Trophoblast cell (in vitro differentiated cells and primary cell): ENCODE data around the gene TAF11.

ENCODE experiments used
- DNase-seq, 2 donors: peaks; one replicate each; pipeline ENCODE4 v3.0.0-alpha.2; 2016
- H2AFZ ChIP-seq: 2 replicates; pipeline ENCODE4 v1.6.1; 2013; ENCODE audit warnings: low read length, moderate library complexity, mild to moderate bottlenecking; ENCODE audit not compliant: insufficient read depth, poor library complexity
- H2AK5ac ChIP-seq: 2 replicates; pipeline ENCODE4 v1.6.1; 2013; ENCODE audit warnings: mild to moderate bottlenecking, low read length
- H2BK120ac ChIP-seq: 2 replicates; pipeline ENCODE4 v1.6.1; 2013; ENCODE audit warnings: low read length, mild to moderate bottlenecking, moderate library complexity; ENCODE audit not compliant: insufficient read depth, poor library complexity
- H2BK12ac ChIP-seq: 2 replicates; pipeline ENCODE4 v1.6.1; 2013; ENCODE audit warnings: mild to moderate bottlenecking, low read length, moderate library complexity
- H2BK5ac ChIP-seq: 2 replicates; pipeline ENCODE4 v1.6.1; 2013; ENCODE audit warnings: low read length, low read depth, moderate library complexity, mild to moderate bottlenecking; ENCODE audit not compliant: poor library complexity
- H3K14ac ChIP-seq: 2 replicates; pipeline ENCODE4 v1.6.1; 2013; ENCODE audit warnings: mild to moderate bottlenecking, low read length
- H3K18ac ChIP-seq: 2 replicates; pipeline ENCODE4 v1.6.1; 2013; ENCODE audit warnings: mild to moderate bottlenecking, low read length
- H3K23ac ChIP-seq: 2 replicates; pipeline ENCODE4 v1.6.1; 2013; ENCODE audit warnings: low read length
- H3K27ac ChIP-seq: 2 replicates; pipeline ENCODE4 v1.5.1; 2013; ENCODE audit warnings: low read depth, mild to moderate bottlenecking, inconsistent platforms, low read length, moderate library complexity
- H3K27me3 ChIP-seq: 2 replicates; pipeline ENCODE4 v1.6.1; 2013; ENCODE audit warnings: inconsistent platforms, mild to moderate bottlenecking, low read length, moderate library complexity; ENCODE audit not compliant: insufficient read depth
- H3K36me3 ChIP-seq, 2 experiments: 1 replicate in 1 of 2; 2 replicates in 1 of 2; pipeline ENCODE4 v1.6.1; 2013; ENCODE audit warnings: low read length in 2 of 2, mild to moderate bottlenecking in 2 of 2, moderate library complexity in 1 of 2; ENCODE audit not compliant: insufficient read depth in 2 of 2, control insufficient read depth in 1 of 2
- H3K4ac ChIP-seq: 2 replicates; pipeline ENCODE4 v1.6.1; 2013; ENCODE audit warnings: low read depth, mild to moderate bottlenecking, low read length, moderate library complexity
- H3K4me1 ChIP-seq, 2 experiments: 1 replicate in 1 of 2; 2 replicates in 1 of 2; pipeline ENCODE4 v1.6.1; 2013; ENCODE audit warnings: low read length in 2 of 2, mild to moderate bottlenecking in 2 of 2, moderate library complexity in 1 of 2; ENCODE audit not compliant: insufficient read depth in 2 of 2, control insufficient read depth in 1 of 2
- H3K4me2 ChIP-seq: 2 replicates; pipeline ENCODE4 v1.6.1; 2013; ENCODE audit warnings: inconsistent platforms, mild to moderate bottlenecking, low read length, moderate library complexity
- H3K4me3 ChIP-seq: 2 replicates; pipeline ENCODE4 v1.5.1; 2013; ENCODE audit warnings: mild to moderate bottlenecking, low read depth, low read length, inconsistent platforms
- H3K79me1 ChIP-seq: one replicate; pipeline ENCODE4 v1.6.1; 2013; ENCODE audit warnings: low read length
- H3K79me2 ChIP-seq: 2 replicates; pipeline ENCODE4 v1.6.1; 2013; ENCODE audit warnings: low read length, mild to moderate bottlenecking; ENCODE audit not compliant: control insufficient read depth, insufficient read depth, poor library complexity
- H3K9ac ChIP-seq: 2 replicates; pipeline ENCODE4 v1.6.1; 2013; ENCODE audit warnings: mild to moderate bottlenecking, low read length
- H3K9me3 ChIP-seq: 2 replicates; pipeline ENCODE4 v1.6.1; 2013; ENCODE audit warnings: low read depth, mild to moderate bottlenecking, control low read depth, inconsistent platforms, low read length; ENCODE audit not compliant: insufficient read depth
- H4K12ac ChIP-seq: 2 replicates; pipeline ENCODE4 v1.6.1; 2013; ENCODE audit warnings: low read depth, mild to moderate bottlenecking, low read length, moderate library complexity
- H4K8ac ChIP-seq: 2 replicates; pipeline ENCODE4 v1.6.1; 2013; ENCODE audit warnings: low read depth, mild to moderate bottlenecking, low read length, moderate library complexity
- H4K91ac ChIP-seq: one replicate; pipeline ENCODE4 v1.6.1; 2013; ENCODE audit warnings: low read depth, mild to moderate bottlenecking, low read length, moderate library complexity
- WGBS: extraction: QIAGEN DNeasy Blood & Tissue Kit; methylation state at CpG from one replicate; pipeline ENCODE4 v1.1.7; 2013; ENCODE audit warnings: missing lambda C conversion rate; ENCODE audit not compliant: insufficient read length, insufficient coverage; ENCODE audit errors: extremely low coverage; 5-methylcytosine and 5-hydroxymethylcytosine counted together

TAF11 gene

DNA sequence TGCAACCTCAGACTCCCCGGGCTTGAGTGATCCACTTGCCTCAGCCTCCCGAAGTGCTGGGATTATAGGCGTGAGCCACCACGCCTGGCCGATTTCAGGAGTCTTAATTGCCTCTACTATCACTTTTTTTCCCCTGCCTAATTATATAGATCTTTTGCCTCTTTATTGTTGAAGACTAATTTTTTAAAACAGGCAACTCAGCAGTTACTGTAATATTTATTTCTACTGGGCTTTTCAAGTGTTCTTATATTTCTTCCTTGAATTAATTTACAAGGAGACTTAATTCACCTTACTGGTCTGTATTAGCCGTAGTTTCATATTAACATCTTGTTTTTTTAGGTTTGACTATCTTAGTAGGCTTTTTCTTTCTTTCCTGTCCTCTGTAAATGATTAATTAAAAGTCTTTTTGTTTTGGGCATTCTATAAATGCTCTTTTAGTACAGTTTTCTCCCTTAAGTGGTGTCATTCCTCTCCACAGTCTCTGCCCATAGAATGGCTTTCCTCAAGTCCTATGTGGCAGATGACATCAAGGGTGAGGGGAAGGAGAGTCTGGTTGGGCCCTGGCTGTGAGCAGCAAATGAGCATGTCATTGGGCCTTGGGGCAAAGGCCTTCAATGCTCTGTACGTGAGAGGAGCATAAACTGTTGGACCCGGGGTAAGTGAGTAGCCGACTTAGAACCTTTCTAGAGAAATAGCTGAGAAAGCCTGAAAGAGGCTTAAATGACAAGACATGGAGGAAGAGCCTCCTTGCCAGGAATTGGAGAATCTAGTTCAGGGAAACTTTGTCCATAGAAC lies 37.2 kb upstream of the TAF11 start:
- Histone ChIP-seq H3K4me3 (no peak overlapping the region), H3K27me3 (no peaks in the 10 kb centered on the region), H3K18ac (no peak overlapping the region), H2AFZ (no peak overlapping the region), H3K79me2 (no peaks in the 10 kb centered on the region), H3K4ac (no peak overlapping the region), H2AK5ac (no peak overlapping the region), H2BK120ac (no peak overlapping the region), H3K9me3 (no peaks in the 10 kb centered on the region), H3K4me2 (no peak overlapping the region), H3K79me1 (no peaks in the 10 kb centered on the region), H4K12ac (no peak overlapping the region), H2BK12ac (no peak overlapping the region), H3K27ac (no peak overlapping the region), H3K4me1 (peaks cover 2 to 4% of the 10 kb centered on the region in 2 experiments), H3K23ac (no peak overlapping the region), H3K9ac (no peak overlapping the region), H3K14ac (no peak overlapping the region), H2BK5ac (no peak overlapping the region), H3K36me3 (no peaks in the 10 kb centered on the region), H4K8ac (no peak overlapping the region), H4K91ac (no peak overlapping the region)
- no peak for DNase-seq
- WGBS = no CpG with 5 or more reads among the region's 9 CpGs

DNA sequence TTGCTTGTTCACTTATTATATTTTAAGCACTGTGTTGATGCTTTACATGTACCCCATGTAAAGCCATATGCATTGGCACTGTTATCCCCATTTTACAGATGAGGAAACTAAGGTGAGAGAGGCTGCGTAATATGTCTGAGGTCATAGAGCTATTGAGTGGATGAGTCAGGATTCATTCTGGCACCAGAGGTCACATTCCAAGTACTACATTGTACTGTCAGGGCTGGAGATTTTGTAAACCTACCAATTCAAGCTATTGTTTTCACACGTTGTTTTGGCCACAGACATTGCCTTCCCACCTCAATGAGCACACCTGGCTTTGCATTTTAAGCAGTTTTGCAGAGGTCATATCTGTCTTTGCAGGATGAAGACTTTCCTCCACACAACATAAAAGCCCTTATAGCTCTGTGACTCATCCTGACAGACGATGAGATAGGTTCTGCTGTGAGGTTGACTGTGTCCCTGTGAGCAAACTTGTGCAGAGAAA lies 34.4 kb upstream of the TAF11 start:
- Histone ChIP-seq H3K79me1 (no peaks in the 10 kb centered on the region), H3K18ac (no peak overlapping the region), H2AK5ac (no peak overlapping the region), H2BK120ac (no peak overlapping the region), H3K23ac (no peak overlapping the region), H3K4me3 (no peak overlapping the region), H3K36me3 (no peaks in the 10 kb centered on the region), H3K4me2 (no peak overlapping the region), H3K27ac (no peak overlapping the region), H3K27me3 (no peaks in the 10 kb centered on the region), H3K4ac (no peak overlapping the region), H2AFZ (no peak overlapping the region), H4K12ac (no peak overlapping the region), H2BK5ac (no peak overlapping the region), H3K14ac (no peak overlapping the region), H3K9ac (no peak overlapping the region), H3K79me2 (no peaks in the 10 kb centered on the region), H2BK12ac (no peak overlapping the region), H4K8ac (no peak overlapping the region), H3K4me1 (peaks cover 2 to 4% of the 10 kb centered on the region in 2 experiments), H3K9me3 (no peaks in the 10 kb centered on the region), H4K91ac (no peak overlapping the region)
- no CpG with 5 or more reads among the region's 3 CpGs for WGBS
- peak; percentile 78 to 92 for DNase-seq

DNA sequence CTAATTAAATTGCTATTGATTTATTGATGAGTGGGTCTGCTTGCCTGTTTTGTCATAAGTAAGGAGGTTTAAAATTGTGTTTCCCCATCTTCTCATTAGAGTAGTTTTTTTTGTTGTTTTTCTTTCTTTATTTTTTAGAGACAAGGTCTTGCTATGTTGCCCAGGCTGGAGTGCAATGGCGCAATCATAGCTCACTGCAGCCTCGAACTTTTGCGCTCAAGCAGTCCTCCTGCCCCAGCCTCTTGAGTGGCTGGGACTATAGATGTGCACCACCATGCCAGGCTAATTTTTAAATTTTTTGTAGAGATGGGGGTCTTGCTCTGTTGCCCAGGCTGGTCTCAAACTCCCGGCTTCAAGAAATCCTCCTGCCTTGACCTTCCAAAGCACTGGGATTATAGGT lies 32.3 kb upstream of the TAF11 start:
- Histone ChIP-seq H2BK120ac (no peak overlapping the region), H4K12ac (no peak overlapping the region), H3K27me3 (no peaks in the 10 kb centered on the region), H4K91ac (no peak overlapping the region), H3K18ac (no peak overlapping the region), H3K36me3 (no peaks in the 10 kb centered on the region), H2AK5ac (no peak overlapping the region), H2BK5ac (no peak overlapping the region), H2BK12ac (no peak overlapping the region), H3K9ac (no peak overlapping the region), H3K4ac (no peak overlapping the region), H3K14ac (no peak overlapping the region), H3K79me2 (no peaks in the 10 kb centered on the region), H3K4me2 (no peak overlapping the region), H3K9me3 (no peaks in the 10 kb centered on the region), H4K8ac (no peak overlapping the region), H3K79me1 (no peaks in the 10 kb centered on the region), H3K4me1 (peaks cover 2 to 4% of the 10 kb centered on the region in 2 experiments), H2AFZ (no peak overlapping the region), H3K4me3 (no peak overlapping the region), H3K23ac (no peak overlapping the region), H3K27ac (no peak overlapping the region)
- DNase-seq = no peak
- no CpG with 5 or more reads among the region's 4 CpGs for WGBS

DNA sequence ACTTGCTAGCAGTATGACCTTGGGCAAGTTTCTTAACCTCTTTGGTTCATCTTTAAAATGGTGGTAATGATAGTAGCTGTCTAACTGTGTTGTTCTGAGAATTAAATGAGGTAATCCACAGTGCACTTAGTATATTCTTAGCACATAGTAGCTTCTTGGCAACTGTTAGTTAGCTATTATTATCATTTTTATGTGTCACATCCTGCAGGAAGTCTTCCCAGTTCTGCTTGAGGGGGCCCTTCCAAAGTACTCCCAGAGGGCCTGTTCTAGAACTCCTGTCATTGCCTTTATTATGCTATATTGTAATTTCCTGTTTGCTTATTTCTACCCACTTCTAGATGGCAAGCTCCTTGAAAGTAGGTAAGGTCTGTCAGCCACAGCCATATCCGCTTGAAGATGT lies 31.8 kb upstream of the TAF11 start:
- H3K23ac ChIP-seq = no peak overlapping the region
- no peak overlapping the region for H2BK120ac ChIP-seq
- no peak overlapping the region for H4K91ac ChIP-seq
- H3K27ac ChIP-seq = no peak overlapping the region
- H3K14ac ChIP-seq = no peak overlapping the region
- no peak overlapping the region for H3K4me3 ChIP-seq
- H4K12ac ChIP-seq = no peak overlapping the region
- whole genome bisulfite sequencing = no CpG with 5 or more reads among the region's 1 CpG
- no peak overlapping the region for H3K18ac ChIP-seq
- H2AFZ ChIP-seq = no peak overlapping the region
- H3K36me3 ChIP-seq = no peaks in the 10 kb centered on the region
- H2AK5ac ChIP-seq = no peak overlapping the region
- H2BK5ac ChIP-seq = no peak overlapping the region
- no peak overlapping the region for H3K4ac ChIP-seq
- peaks cover 2 to 4% of the 10 kb centered on the region in 2 experiments for H3K4me1 ChIP-seq
- H3K9ac ChIP-seq = no peak overlapping the region
- no peaks in the 10 kb centered on the region for H3K79me1 ChIP-seq
- no peak overlapping the region for H4K8ac ChIP-seq
- no peaks in the 10 kb centered on the region for H3K9me3 ChIP-seq
- no peaks in the 10 kb centered on the region for H3K79me2 ChIP-seq
- no peak overlapping the region for H3K4me2 ChIP-seq
- DNase-seq = no peak
- no peaks in the 10 kb centered on the region for H3K27me3 ChIP-seq
- no peak overlapping the region for H2BK12ac ChIP-seq
